Measurements from ENCODE around the gene CREB3L4.

The CREB3L4 gene

GRCh38 chr1:153922076-153922971 is 45.4 kb upstream of the CREB3L4 start (continued):
- TF ChIP-seq ZNF169 (tag by site-specific recombination; IDR thresholded peaks at IDR 0.05) = no peak
- no peak for TF ChIP-seq ZNF16 (tag by site-specific recombination; IDR thresholded peaks at IDR 0.05; ENCODE audit: low read depth)
- no peak for TF ChIP-seq ZNF184 (tag by site-specific recombination; IDR thresholded peaks at IDR 0.05)
- TF ChIP-seq ZNF548 (tag by site-specific recombination; IDR thresholded peaks at IDR 0.05) = no peak
- TF ChIP-seq ZNF510 (tag by site-specific recombination; IDR thresholded peaks at IDR 0.05; ENCODE audit: insufficient replicate concordance) = no peak
- no peak for TF ChIP-seq ZNF23 (tag by site-specific recombination; IDR thresholded peaks at IDR 0.05; ENCODE audit: borderline replicate concordance)
- TF ChIP-seq ZNF530 (tag by site-specific recombination; IDR thresholded peaks at IDR 0.05; ENCODE audit: low read depth) = no peak
- TF ChIP-seq ZNF544 (tag by site-specific recombination; IDR thresholded peaks at IDR 0.05) = no peak
- TF ChIP-seq ZNF211 (tag by site-specific recombination; IDR thresholded peaks at IDR 0.05; ENCODE audit: low read depth) = no peak
- TF ChIP-seq ZSCAN16 (tag by site-specific recombination; IDR thresholded peaks at IDR 0.05) = no peak
- TF ChIP-seq, protein P1, sequence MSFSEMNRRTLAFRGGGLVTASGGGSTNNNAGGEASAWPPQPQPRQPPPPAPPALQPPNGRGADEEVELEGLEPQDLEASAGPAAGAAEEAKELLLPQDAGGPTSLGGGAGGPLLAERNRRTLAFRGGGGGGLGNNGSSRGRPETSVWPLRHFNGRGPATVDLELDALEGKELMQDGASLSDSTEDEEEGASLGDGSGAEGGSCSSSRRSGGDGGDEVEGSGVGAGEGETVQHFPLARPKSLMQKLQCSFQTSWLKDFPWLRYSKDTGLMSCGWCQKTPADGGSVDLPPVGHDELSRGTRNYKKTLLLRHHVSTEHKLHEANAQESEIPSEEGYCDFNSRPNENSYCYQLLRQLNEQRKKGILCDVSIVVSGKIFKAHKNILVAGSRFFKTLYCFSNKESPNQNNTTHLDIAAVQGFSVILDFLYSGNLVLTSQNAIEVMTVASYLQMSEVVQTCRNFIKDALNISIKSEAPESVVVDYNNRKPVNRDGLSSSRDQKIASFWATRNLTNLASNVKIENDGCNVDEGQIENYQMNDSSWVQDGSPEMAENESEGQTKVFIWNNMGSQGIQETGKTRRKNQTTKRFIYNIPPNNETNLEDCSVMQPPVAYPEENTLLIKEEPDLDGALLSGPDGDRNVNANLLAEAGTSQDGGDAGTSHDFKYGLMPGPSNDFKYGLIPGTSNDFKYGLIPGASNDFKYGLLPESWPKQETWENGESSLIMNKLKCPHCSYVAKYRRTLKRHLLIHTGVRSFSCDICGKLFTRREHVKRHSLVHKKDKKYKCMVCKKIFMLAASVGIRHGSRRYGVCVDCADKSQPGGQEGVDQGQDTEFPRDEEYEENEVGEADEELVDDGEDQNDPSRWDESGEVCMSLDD (tag by site-specific recombination; IDR thresholded peaks at IDR 0.05) = peak; percentile 38; the same call in 1 of the 2 replicates
- TF ChIP-seq ZNF174 (tag by site-specific recombination; IDR thresholded peaks at IDR 0.05) = no peak
- peak; percentile 70; the same call in 1 of the 2 replicates for TF ChIP-seq ZBTB48 (tag by site-specific recombination; IDR thresholded peaks at IDR 0.05)
- TF ChIP-seq ZNF114 (tag by site-specific recombination; IDR thresholded peaks at IDR 0.05) = no peak
- no peak for TF ChIP-seq ZEB2 (tag by site-specific recombination; IDR thresholded peaks at IDR 0.05)
- TF ChIP-seq ZNF266 (tag by site-specific recombination; IDR thresholded peaks at IDR 0.05; ENCODE audit: low read depth) = no peak
- TF ChIP-seq ZNF624 (tag by site-specific recombination; IDR thresholded peaks at IDR 0.05) = no peak
- TF ChIP-seq ZNF707 (tag by site-specific recombination; IDR thresholded peaks at IDR 0.05) = no peak
- TF ChIP-seq ZNF121 (tag by site-specific recombination; IDR thresholded peaks at IDR 0.05) = no peak
- TF ChIP-seq ZIC2 (tag by site-specific recombination; IDR thresholded peaks at IDR 0.05) = no peak
- peak; percentile 41 for TF ChIP-seq ZNF335 (tag by site-specific recombination; conservative IDR thresholded peaks at IDR 0.05)
- TF ChIP-seq ZNF146 (tag by site-specific recombination; IDR thresholded peaks at IDR 0.05) = no peak
- TF ChIP-seq, protein P2, sequence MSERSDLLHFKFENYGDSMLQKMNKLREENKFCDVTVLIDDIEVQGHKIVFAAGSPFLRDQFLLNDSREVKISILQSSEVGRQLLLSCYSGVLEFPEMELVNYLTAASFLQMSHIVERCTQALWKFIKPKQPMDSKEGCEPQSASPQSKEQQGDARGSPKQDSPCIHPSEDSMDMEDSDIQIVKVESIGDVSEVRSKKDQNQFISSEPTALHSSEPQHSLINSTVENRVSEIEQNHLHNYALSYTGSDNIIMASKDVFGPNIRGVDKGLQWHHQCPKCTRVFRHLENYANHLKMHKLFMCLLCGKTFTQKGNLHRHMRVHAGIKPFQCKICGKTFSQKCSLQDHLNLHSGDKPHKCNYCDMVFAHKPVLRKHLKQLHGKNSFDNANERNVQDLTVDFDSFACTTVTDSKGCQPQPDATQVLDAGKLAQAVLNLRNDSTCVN (tag by site-specific recombination; optimal IDR thresholded peaks at IDR 0.05) = peak; percentile 75
- TF ChIP-seq ZNF366 (tag by site-specific recombination; conservative IDR thresholded peaks at IDR 0.05) = 0 out of 2 replicates have a peak, but pooled peaks have one; percentile 10
- TF ChIP-seq ZNF785 (tag by site-specific recombination; IDR thresholded peaks at IDR 0.05) = no peak
- no peak for TF ChIP-seq ZNF514 (tag by site-specific recombination; IDR thresholded peaks at IDR 0.05)
- TF ChIP-seq ZXDB (tag by site-specific recombination; IDR thresholded peaks at IDR 0.05) = no peak
- TF ChIP-seq ZFP3 (tag by site-specific recombination; IDR thresholded peaks at IDR 0.05; ENCODE audit: low read depth) = no peak
- no peak for TF ChIP-seq ZNF214 (tag by site-specific recombination; IDR thresholded peaks at IDR 0.05; ENCODE audit: borderline replicate concordance)
- TF ChIP-seq ZNF843 (tag by site-specific recombination; IDR thresholded peaks at IDR 0.05) = no peak
- TF ChIP-seq ZNF311 (tag by site-specific recombination; IDR thresholded peaks at IDR 0.05; ENCODE audit: borderline replicate concordance) = no peak
- TF ChIP-seq HOXD13 (CRISPR knock-in tag; IDR thresholded peaks at IDR 0.05; ENCODE audit: borderline replicate concordance) = no peak
- no peak for TF ChIP-seq ZNF248 (tag by site-specific recombination; IDR thresholded peaks at IDR 0.05)
- TF ChIP-seq PRDM1 (tag by site-specific recombination; IDR thresholded peaks at IDR 0.05) = peak; percentile 69
- TF ChIP-seq, protein P3, sequence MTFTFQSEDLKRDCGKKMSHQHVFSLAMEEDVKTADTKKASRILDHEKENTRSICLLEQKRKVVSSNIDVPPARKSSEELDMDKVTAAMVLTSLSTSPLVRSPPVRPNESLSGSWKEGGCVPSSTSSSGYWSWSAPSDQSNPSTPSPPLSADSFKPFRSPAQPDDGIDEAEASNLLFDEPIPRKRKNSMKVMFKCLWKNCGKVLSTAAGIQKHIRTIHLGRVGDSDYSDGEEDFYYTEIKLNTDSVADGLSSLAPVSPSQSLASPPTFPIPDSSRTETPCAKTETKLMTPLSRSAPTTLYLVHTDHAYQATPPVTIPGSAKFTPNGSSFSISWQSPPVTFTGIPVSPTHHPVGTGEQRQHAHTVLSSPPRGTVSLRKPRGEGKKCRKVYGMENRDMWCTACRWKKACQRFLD (tag by site-specific recombination; IDR thresholded peaks at IDR 0.05) = no peak
- TF ChIP-seq ZNF112 (tag by site-specific recombination; IDR thresholded peaks at IDR 0.05) = no peak
- no peak for TF ChIP-seq ZNF426 (tag by site-specific recombination; IDR thresholded peaks at IDR 0.05)

Data from HEK293 (cell line).